IPS-20b (cell line): ENCODE data around the gene OR52K1.
"Not testable (repeated sequence)": the region's sequence is repeated elsewhere in the genome, so short reads cannot be mapped to it uniquely, and the experiment has no call there.

ENCODE experiments used
- H3K27ac ChIP-seq: one replicate; pipeline ENCODE4 v1.5.1; 2013; ENCODE audit warnings: low read length
- H3K27me3 ChIP-seq: 2 replicates; pipeline ENCODE4 v1.6.1; 2013; ENCODE audit warnings: mild to moderate bottlenecking, low read length, inconsistent platforms; ENCODE audit not compliant: insufficient read depth
- H3K36me3 ChIP-seq: 2 replicates; pipeline ENCODE4 v1.6.1; 2013; ENCODE audit warnings: low read depth, mild to moderate bottlenecking, inconsistent platforms, low read length, moderate library complexity; ENCODE audit not compliant: insufficient read depth
- H3K4me1 ChIP-seq: 2 replicates; pipeline ENCODE4 v1.6.1; 2013; ENCODE audit warnings: mild to moderate bottlenecking, control low read depth, inconsistent platforms, low read length, moderate library complexity; ENCODE audit not compliant: insufficient read depth
- H3K4me3 ChIP-seq: 2 replicates; pipeline ENCODE4 v1.5.1; 2013; ENCODE audit warnings: mild to moderate bottlenecking, low read length, inconsistent platforms
- H3K9ac ChIP-seq: 2 replicates; pipeline ENCODE4 v1.6.1; 2013; ENCODE audit warnings: low read depth, mild to moderate bottlenecking, inconsistent platforms, low read length, moderate library complexity
- H3K9me3 ChIP-seq: 2 replicates; pipeline ENCODE4 v1.6.1; 2013; ENCODE audit warnings: mild to moderate bottlenecking, low read depth, low read length, inconsistent platforms; ENCODE audit not compliant: insufficient read depth

The OR52K1 gene

DNA sequence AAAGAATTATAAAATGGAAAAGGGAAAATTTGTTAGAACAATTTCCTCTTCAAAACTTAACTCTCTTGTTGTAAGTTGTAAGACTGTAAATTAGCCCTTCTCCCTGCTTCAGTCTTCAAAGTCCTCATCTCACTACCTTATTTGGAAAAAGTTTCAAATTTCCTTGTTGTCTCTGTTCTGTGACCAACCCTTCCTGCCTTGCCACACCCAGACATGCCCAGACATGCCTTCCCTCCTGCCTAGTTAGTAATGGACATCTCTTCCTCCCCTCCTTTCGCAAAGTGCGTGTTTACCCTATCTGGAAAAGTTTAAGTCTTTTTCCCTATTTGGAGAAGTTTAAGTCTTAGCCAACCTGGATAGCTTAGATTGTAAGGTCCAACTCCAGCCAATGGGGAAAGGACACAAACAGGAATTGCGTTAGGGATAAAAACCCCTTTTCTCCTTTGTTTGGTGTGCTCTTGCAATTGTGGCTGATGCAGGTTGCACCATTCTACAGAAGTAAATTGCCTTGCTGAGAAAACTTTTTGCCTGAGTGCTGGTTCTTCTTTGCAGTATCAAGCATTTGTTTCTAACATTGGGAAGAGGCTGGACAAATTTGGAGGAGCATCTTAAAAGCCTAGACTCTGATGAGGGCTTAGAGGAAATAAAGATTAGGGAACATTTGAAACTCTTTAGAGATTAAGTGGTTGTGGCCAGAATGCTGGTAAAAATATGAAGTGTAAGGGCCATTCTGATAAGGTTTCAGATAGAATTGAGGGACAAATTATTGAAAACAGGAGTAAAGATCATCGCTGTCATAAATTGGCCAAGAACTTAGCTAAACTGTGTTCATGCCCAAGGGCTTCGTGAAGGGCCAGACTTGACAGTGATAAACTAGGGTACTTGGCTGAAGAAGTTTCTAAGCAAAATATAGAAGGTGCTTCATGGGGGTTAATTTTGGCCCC, 18.0 kb upstream of the OR52K1 start:
- no peak overlapping the region for H3K27ac ChIP-seq
- H3K4me3 ChIP-seq = no peak overlapping the region
- no peak overlapping the region for H3K9ac ChIP-seq

DNA sequence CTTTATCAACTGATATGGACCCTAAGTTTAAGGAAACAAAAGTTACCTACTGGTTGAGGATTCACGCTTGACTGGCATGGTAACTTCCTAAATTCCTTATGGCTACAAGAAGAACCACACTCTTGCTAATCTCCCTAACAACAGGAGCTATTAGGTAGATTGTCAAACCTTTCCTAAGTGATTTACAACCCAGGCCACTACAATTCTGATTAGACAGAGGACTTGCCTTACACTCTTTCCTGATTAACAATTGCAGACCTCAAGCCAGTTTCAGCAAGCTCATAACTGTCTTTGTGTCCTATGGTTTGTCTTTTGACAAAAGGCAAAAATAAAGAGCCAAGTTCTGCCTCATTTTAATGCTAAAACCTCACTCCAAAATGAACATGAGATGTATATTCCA, 17.0 kb upstream of the OR52K1 start:
- Histone ChIP-seq H3K36me3 (no peaks in the 10 kb centered on the region), H3K9ac (no peak overlapping the region), H3K4me1 (peaks cover 15% of the 10 kb centered on the region)

More for the DNA sequence above, 18.0 kb upstream of the OR52K1 start:
- peaks cover 15% of the 10 kb centered on the region for H3K4me1 ChIP-seq
- no peaks in the 10 kb centered on the region for H3K36me3 ChIP-seq
- peaks cover 37% of the 10 kb centered on the region for H3K9me3 ChIP-seq
- no peaks in the 10 kb centered on the region for H3K27me3 ChIP-seq

DNA sequence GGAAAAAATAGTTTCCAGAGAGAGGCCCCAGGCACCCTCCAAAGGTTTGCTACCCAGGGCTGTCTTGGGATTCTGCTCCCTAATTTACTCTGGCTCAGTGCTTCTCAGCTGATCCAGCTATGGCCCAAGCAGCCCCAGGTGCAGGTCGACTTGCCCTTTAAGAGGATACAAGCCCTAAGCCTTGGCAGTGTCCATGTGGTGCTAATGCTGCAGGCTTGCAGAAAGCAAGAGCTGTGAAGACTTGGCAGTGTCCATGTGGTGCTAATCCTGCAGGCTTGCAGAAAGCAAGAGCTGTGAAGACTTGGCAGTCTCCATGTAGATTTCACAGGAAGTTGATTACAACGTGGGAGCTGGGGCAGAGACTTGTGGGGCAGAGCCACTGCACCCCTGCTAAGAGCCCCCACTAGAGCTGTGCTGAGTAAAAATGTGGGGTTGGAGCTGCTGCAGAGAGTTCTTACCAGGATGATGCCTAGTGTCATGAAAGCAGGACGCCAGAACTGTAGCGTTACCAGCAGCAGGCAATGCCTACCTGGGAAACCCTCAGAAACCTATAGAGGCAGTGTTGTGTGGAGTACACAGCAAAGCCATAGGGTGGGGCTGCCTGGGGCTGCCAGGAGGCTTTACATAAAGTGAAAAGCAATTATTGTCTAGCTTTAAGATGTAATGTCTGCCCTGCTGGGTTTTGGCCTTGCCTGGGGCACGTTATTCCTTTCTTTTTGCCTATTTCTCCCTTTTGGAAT, 16.1 kb upstream of the OR52K1 start:
- Histone ChIP-seq H3K4me1 (peaks cover 15% of the 10 kb centered on the region), H3K27me3 (no peaks in the 10 kb centered on the region), H3K9ac (no peak overlapping the region), H3K36me3 (no peaks in the 10 kb centered on the region), H3K9me3 (peaks cover 37% of the 10 kb centered on the region), H3K4me3 (no peak overlapping the region), H3K27ac (no peak overlapping the region)

More for the DNA sequence above, 17.0 kb upstream of the OR52K1 start:
- Histone ChIP-seq H3K27me3 (no peaks in the 10 kb centered on the region), H3K4me3 (no peak overlapping the region), H3K9me3 (peaks cover 37% of the 10 kb centered on the region), H3K27ac (no peak overlapping the region)

DNA sequence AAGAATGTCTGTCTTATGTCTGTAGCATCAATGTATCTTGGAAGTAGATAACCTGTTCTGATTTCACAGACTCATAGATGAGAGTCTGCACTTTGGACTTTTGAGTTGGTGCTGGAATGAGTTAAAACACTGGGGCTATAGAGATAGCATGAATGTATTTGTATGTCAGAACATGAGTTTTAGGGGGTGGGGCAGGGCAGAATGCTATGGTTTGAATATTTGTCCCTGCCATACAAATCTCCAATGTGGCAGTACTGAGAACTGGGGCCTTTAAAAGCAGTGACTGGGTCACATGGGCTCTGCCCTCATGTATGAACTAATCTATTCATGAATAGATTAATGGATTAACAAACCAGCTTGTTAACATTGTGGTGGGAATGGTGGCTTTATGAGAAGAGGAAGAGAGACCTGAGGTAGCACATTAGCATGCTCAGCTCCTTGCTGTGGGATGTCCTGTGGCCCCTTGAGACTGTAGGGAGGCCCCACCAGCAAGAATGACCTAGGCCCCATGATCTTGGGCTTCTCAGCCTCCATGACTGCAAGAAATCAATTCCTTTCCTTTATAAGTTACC, 15.5 kb upstream of the OR52K1 start:
- Histone ChIP-seq H3K27ac (no peak overlapping the region), H3K4me3 (no peak overlapping the region), H3K36me3 (no peaks in the 10 kb centered on the region), H3K27me3 (no peaks in the 10 kb centered on the region), H3K4me1 (peaks cover 15% of the 10 kb centered on the region), H3K9me3 (peaks cover 37% of the 10 kb centered on the region), H3K9ac (no peak overlapping the region)

DNA sequence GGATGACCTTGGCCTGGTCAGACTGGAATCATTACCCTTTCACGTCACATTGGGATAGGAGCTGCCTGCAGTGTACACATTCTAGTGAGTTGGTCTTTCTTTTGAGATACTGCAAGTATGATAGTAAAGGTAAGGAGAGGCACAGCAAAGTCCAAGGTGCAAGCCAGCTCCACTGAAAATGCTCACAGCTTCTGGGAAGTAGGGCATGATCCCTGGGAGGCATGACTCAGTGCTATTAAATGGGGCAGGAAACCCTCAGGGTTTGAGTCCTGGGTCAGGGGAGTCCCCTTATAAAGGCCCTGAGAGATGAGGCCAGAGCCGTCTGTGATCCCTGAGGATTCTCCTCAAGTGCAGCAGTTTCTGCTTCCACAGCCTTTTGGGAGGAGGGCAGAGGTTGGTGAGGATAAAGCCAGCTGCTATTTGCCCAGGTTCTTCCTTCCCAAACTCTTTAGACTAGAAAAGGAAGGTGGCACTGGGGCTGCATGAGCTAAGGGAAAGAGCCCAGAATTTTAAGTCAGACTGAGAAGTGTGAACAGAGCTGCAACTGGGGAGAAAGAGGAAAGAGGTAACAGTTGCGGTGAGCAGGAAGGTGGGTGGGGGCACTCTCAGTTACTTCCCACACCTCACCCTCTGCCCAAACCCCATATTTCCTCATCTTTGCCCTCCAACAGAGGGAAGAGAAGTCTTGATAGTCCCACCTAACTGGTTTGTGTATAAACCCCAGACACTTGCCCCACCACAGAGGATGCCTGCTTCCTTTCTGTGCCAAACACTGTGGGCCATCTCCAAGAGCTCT, 14.4 kb upstream of the OR52K1 start:
- no peaks in the 10 kb centered on the region for H3K27me3 ChIP-seq
- no peaks in the 10 kb centered on the region for H3K36me3 ChIP-seq
- H3K9ac ChIP-seq = no peak overlapping the region
- peaks cover 30% of the 10 kb centered on the region for H3K9me3 ChIP-seq
- H3K4me3 ChIP-seq = no peak overlapping the region
- H3K4me1 ChIP-seq = peaks cover 15% of the 10 kb centered on the region
- no peak overlapping the region for H3K27ac ChIP-seq

DNA sequence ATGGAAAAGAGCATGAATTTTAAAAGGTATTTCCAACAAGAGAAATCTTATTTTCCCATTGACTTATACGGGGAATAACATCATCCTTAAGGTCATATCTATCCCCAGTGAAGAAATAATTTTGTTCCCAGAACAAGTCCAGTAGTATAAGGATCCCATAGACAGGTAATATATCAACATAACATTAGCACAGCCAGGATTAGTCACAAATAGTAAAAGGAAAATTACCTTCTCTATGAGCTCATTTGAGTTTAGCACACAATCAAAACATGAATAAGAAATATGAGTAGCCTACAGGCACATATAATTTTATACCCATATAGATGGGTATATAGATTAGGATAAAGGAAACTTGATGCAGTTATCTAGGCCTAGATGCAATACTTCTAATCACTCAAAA, 2.8 kb upstream of the OR52K1 start:
- H3K36me3 ChIP-seq = no peaks in the 10 kb centered on the region
- no peak overlapping the region for H3K27ac ChIP-seq
- H3K9ac ChIP-seq = no peak overlapping the region
- no peaks in the 10 kb centered on the region for H3K9me3 ChIP-seq
- H3K4me3 ChIP-seq = no peak overlapping the region
- no peaks in the 10 kb centered on the region for H3K27me3 ChIP-seq
- H3K4me1 ChIP-seq = no peaks in the 10 kb centered on the region

DNA sequence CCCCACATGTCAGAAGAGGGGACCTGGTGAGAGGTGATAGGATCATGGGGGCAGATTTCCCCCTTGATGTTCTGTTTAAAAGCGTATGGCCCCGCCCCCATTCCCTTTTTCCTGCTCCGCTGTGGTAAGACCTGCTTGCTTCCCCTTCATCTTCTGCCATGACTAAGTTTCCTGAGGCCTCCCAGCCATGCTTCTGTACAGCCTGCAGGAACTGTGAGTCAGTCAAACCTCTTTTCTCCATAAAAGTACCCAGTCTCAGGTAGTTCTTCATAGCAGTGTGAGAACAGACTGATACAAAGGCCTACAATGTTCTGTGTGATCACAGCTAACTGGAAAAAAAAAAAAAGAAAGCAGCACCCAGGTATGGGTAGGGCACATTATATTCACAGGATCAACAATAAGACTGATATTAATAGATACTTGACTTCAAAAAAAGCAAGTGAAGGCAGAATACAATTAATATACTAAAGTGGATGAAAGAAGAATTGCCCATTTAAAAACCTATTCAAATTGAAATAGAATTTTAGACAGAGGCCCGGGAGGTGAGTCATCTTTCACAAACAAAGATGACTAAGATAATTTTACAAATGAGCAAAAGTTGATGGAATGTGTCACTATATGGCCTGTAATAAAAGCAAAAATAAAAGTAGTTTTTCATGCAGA, 1.7 kb upstream of the OR52K1 start:
- Histone ChIP-seq H3K27me3 (no peaks in the 10 kb centered on the region), H3K4me1 (no peaks in the 10 kb centered on the region), H3K4me3 (no peak overlapping the region), H3K36me3 (no peaks in the 10 kb centered on the region), H3K9ac (no peak overlapping the region), H3K9me3 (no peaks in the 10 kb centered on the region), H3K27ac (no peak overlapping the region)

DNA sequence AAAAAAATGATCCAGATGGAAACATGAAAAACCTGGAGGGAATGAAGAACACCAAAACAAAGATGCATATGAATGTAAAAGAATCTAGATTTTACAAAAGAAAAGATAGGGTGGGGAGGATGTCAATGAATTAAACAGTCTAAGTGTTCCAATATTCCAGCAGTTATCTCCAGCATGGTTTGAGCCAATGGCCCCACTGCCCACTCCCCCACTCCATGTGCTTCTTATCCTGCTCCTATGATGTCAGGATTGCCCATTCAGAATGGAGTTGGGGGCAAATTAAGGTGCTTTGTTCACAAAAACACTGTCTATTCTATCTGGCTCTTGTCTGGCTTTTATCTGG, 1.2 kb upstream of the OR52K1 start:
- Histone ChIP-seq H3K36me3 (no peaks in the 10 kb centered on the region), H3K9ac (no peak overlapping the region), H3K4me1 (no peaks in the 10 kb centered on the region), H3K9me3 (no peaks in the 10 kb centered on the region), H3K27ac (no peak overlapping the region), H3K27me3 (no peaks in the 10 kb centered on the region), H3K4me3 (no peak overlapping the region)

DNA sequence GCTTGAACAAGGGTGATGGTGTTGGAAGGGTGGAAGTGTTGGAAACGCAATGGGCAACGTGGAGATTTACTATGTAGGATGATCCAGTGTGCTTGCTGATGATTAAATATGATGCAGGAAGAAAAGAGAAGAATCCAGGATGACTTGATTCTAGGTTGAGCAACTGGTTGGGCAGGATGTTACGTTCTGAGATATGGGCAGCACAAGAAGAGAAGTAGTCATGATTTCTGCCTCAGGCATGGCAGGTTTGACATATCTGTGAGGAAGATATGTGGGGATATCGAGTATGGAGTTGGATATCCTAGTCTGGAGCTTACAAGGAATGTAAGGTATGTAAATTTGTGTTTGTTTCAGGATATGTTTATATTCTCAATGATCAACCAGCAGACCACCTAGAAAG, 1.9 kb downstream of the OR52K1 start:
- Histone ChIP-seq H3K27ac (no peak overlapping the region), H3K4me1 (no peaks in the 10 kb centered on the region), H3K9me3 (no peaks in the 10 kb centered on the region), H3K27me3 (no peaks in the 10 kb centered on the region), H3K4me3 (no peak overlapping the region), H3K9ac (no peak overlapping the region), H3K36me3 (no peaks in the 10 kb centered on the region)

DNA sequence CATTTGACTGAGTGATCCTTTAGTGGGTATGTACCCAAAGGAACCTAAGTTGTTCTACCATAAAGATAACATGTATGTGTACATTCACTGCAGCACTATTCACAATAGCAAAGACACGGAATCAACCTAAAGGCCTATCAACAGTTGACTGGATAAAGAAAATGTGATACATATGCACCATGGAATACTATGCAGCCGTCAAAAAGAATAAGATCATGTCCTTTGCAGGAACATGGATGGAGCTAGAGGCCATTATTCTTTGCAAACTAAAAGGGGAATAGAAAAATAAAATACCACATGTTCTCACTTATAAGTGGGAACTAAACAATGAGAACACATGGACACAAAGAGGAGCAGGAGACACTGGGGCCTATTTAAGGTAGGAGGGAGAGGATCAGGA, 9.0 kb downstream of the OR52K1 start:
- H3K27ac ChIP-seq, H3K36me3 ChIP-seq, H3K9ac ChIP-seq, H3K4me3 ChIP-seq, H3K9me3 ChIP-seq, H3K4me1 ChIP-seq, H3K27me3 ChIP-seq: not testable (repeated sequence)
